GM18520 (cell line): Measurements from ENCODE around the gene IFNA4.
"Not testable (repeated sequence)": the region's sequence is repeated elsewhere in the genome, so short reads cannot be mapped to it uniquely, and the experiment has no call there.

Source experiments
- ATAC-seq: cut with Tn5 transposase; IDR thresholded peaks from one replicate; pipeline ENCODE4 v1.9.1; 2021; ENCODE audit not compliant: unreplicated experiment

The IFNA4 gene

DNA sequence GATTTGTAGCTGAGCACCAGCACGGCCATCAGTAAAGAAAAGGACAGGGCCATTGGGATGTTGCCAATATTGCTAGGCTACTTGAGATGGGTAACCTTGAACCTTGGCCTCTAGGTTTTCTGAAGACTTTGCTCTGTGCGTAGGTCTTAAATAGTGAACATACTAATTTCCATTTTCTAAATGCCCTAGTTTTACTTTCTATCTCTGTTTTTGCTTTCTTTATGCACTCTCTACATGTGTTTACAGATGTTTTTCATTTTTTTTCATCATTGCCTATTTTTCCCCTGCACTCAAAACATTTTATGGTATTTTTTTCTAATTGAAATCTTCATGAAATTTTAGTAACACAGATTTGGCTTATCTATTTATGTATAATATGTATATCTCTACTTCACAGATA is 20.8 kb downstream of the IFNA4 start, which contains the start of gene IFNA21:
TSS of gene IFNA21 (minus strand) at position 101 of the 400 bp plus-strand sequence. CDS start at position 53, 48 bp downstream.
- not testable (repeated sequence) for ATAC-seq

- no peak for ATAC-seq
These were observed 21.9 kb downstream of the IFNA4 start for GRCh38 chr9:21165516-21165915.

- peak; percentile 70 for ATAC-seq
These were observed 27.2 kb downstream of the IFNA4 start for GRCh38 chr9:21160178-21160577.

DNA sequence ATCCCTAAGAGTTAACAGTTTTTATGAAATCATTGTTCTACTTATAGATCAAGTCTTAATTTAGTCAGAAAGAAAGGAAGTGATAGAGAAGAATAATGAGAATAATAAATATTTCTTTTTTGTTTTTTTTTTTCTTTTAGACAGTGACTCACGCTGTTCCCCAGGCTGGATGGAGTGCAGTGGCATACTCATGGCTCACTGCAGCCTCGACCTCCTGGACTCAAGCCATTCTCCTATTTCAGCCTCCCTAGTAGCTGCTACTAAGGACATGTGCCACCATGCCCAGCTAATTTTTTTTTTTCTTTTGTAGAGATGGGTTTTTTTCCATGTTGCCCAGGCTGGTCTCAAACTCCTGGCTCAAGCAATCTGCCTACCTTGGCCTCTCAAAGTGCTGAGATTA is 31.9 kb downstream of the IFNA4 start:
- no peak for ATAC-seq

- peak; percentile 63 for ATAC-seq
These were observed 33.3 kb downstream of the IFNA4 start for GRCh38 chr9:21154018-21154608.

- ATAC-seq: no peak
These were observed 33.9 kb downstream of the IFNA4 start for GRCh38 chr9:21153336-21154017.

DNA sequence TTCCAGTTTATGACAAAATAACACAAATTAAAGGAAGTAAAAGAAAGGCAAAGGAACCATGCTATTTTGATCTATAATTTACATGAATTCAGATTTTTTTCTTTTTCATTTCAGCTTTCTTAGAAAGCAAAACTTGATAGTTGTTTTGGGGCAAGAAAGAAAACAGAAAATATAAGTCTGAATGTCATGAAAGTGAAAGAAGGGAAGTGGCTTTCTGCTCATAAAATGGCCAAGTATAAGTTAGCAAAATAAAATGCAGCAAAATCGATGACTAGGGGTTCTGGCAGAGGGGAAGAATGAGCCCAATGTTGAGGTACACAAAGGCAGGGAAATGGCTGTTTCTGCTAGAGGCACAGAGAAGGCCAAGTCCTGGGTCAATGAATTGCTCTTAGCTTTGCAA is 42.8 kb downstream of the IFNA4 start:
- no peak for ATAC-seq

GRCh38 chr9:21141427-21141882 is 45.9 kb downstream of the IFNA4 start, which contains the start of gene IFNW1:
Gene IFNW1 (minus strand): TSS chr9:21141832. CDS start chr9:21141570, 262 bp downstream.
- peak; percentile 41 for ATAC-seq

GRCh38 chr9:21137020-21137419 is 50.4 kb downstream of the IFNA4 start:
- no peak for ATAC-seq
